H9 (cell line): Measurements from ENCODE around the gene BACH2. TPM values are rescaled to one million over a fixed set of nuclear protein-coding genes. Genes with fewer than 3 reads are reported as not detected.

ENCODE experiments used
- DNase-seq: peaks from one replicate; pipeline ENCODE4 v3.0.0-alpha.2; 2017
- H2AFZ ChIP-seq: one replicate; pipeline ENCODE4 v1.6.1; 2013; ENCODE audit warnings: mild to moderate bottlenecking, low read length, control low read depth, moderate library complexity
- H2AK5ac ChIP-seq: 2 replicates; pipeline ENCODE4 v1.6.1; 2013; ENCODE audit warnings: low read length, control low read depth, mixed read lengths; ENCODE audit not compliant: insufficient read length
- H2BK120ac ChIP-seq: one replicate; pipeline ENCODE4 v1.6.1; 2013; ENCODE audit warnings: low read depth, mild to moderate bottlenecking, low read length, control low read depth, inconsistent platforms; ENCODE audit not compliant: poor library complexity, severe bottlenecking
- H2BK12ac ChIP-seq: 2 replicates; pipeline ENCODE4 v1.6.1; 2013; ENCODE audit warnings: low read length, control low read depth, mixed read lengths, low read depth; ENCODE audit not compliant: insufficient read length
- H2BK15ac ChIP-seq: 2 replicates; pipeline ENCODE4 v1.6.1; 2013; ENCODE audit warnings: low read depth, low read length, control low read depth
- H2BK20ac ChIP-seq: one replicate; pipeline ENCODE4 v1.6.1; 2013; ENCODE audit warnings: low read depth, mild to moderate bottlenecking, low read length, control low read depth, inconsistent platforms; ENCODE audit not compliant: poor library complexity, severe bottlenecking
- H2BK5ac ChIP-seq: 2 replicates; pipeline ENCODE4 v1.6.1; 2013; ENCODE audit warnings: low read length, control low read depth, mixed read lengths; ENCODE audit not compliant: insufficient read length
- H3K14ac ChIP-seq: 2 replicates; pipeline ENCODE4 v1.6.1; 2013; ENCODE audit warnings: low read length, control low read depth; ENCODE audit not compliant: insufficient read depth
- H3K18ac ChIP-seq: 2 replicates; pipeline ENCODE4 v1.6.1; 2013; ENCODE audit warnings: low read depth, mild to moderate bottlenecking, mixed read lengths, low read length, control low read depth; ENCODE audit not compliant: insufficient read length
- H3K23ac ChIP-seq: 2 replicates; pipeline ENCODE4 v1.6.1; 2013; ENCODE audit warnings: low read length, control low read depth, mixed read lengths, low read depth; ENCODE audit not compliant: insufficient read length
- H3K23me2 ChIP-seq: 2 replicates; pipeline ENCODE4 v1.6.1; 2013; ENCODE audit warnings: low read depth, mild to moderate bottlenecking, mixed read lengths, low read length, control low read depth; ENCODE audit not compliant: insufficient read length, poor library complexity, severe bottlenecking
- H3K27ac ChIP-seq: 2 replicates; pipeline ENCODE4 v1.5.1; 2013; ENCODE audit warnings: low read length, control low read depth, mixed read lengths, low read depth; ENCODE audit not compliant: insufficient read length
- H3K27me3 ChIP-seq: 2 replicates; pipeline ENCODE4 v1.6.1; 2013; ENCODE audit warnings: low read length, control low read depth, inconsistent platforms; ENCODE audit not compliant: insufficient read depth
- H3K4ac ChIP-seq: 2 replicates; pipeline ENCODE4 v1.6.1; 2013; ENCODE audit warnings: low read depth, mild to moderate bottlenecking, control low read depth, inconsistent platforms, low read length, moderate library complexity
- H3K4me1 ChIP-seq: 2 replicates; pipeline ENCODE4 v1.6.1; 2013; ENCODE audit warnings: low read length, control low read depth, inconsistent platforms; ENCODE audit not compliant: insufficient read depth
- H3K4me2 ChIP-seq: 2 replicates; pipeline ENCODE4 v1.6.1; 2013; ENCODE audit warnings: low read length, control low read depth, mixed read lengths; ENCODE audit not compliant: insufficient read length, insufficient read depth
- H3K56ac ChIP-seq: 2 replicates; pipeline ENCODE4 v1.6.1; 2013; ENCODE audit warnings: low read depth, mild to moderate bottlenecking, mixed read lengths, low read length, control low read depth; ENCODE audit not compliant: insufficient read length
- H3K79me1 ChIP-seq: 2 replicates; pipeline ENCODE4 v1.6.1; 2013; ENCODE audit warnings: low read depth, mild to moderate bottlenecking, moderate library complexity, low read length, control low read depth, inconsistent platforms; ENCODE audit not compliant: insufficient read depth, poor library complexity, severe bottlenecking
- H3K79me2 ChIP-seq: 2 replicates; pipeline ENCODE4 v1.6.1; 2013; ENCODE audit warnings: low read length, control low read depth, inconsistent platforms; ENCODE audit not compliant: insufficient read depth
- H3K9ac ChIP-seq: 2 replicates; pipeline ENCODE4 v1.6.1; 2013; ENCODE audit warnings: low read length, control low read depth, mixed read lengths; ENCODE audit not compliant: insufficient read length; ENCODE audit errors: extremely low read depth
- H3K9me3 ChIP-seq: one replicate; pipeline ENCODE4 v1.6.1; 2013; ENCODE audit warnings: low read depth, low read length, inconsistent platforms; ENCODE audit not compliant: control insufficient read depth
- H3T11ph ChIP-seq: one replicate; pipeline ENCODE4 v1.6.1; 2013; ENCODE audit warnings: mild to moderate bottlenecking, low read length, control low read depth, inconsistent platforms
- H4K20me1 ChIP-seq: one replicate; pipeline ENCODE4 v1.6.1; 2013; ENCODE audit not compliant: control insufficient read depth, insufficient read length, insufficient read depth
- H4K5ac ChIP-seq: 2 replicates; pipeline ENCODE4 v1.6.1; 2013; ENCODE audit warnings: low read depth, mild to moderate bottlenecking, mixed read lengths, low read length, control low read depth; ENCODE audit not compliant: insufficient read length
- H4K8ac ChIP-seq: replicated peaks from 2 replicates; pipeline ENCODE4 v1.6.1; 2013; ENCODE audit warnings: low read length, control low read depth, mixed read lengths, low read depth; ENCODE audit not compliant: insufficient read length
- H4K91ac ChIP-seq: 2 replicates; pipeline ENCODE4 v1.6.1; 2013; ENCODE audit warnings: low read depth, mild to moderate bottlenecking, moderate library complexity, mixed read lengths, low read length, control low read depth; ENCODE audit not compliant: insufficient read length
- H3K27ac Mint-ChIP-seq, 3 experiments: 2 replicates in 2 of 3; 3 replicates in 1 of 3; pipeline ENCODE4 v1.8.0; 2020 to 2021; ENCODE audit warnings: mixed read lengths in 3 of 3, mild to moderate bottlenecking in 1 of 3, moderate library complexity in 1 of 3
- H3K27me3 Mint-ChIP-seq: 2 replicates; pipeline ENCODE4 v1.8.0; 2021; ENCODE audit warnings: low read depth, mild to moderate bottlenecking, moderate library complexity, mixed read lengths
- H3K36me3 Mint-ChIP-seq, 3 experiments: 2 replicates in 2 of 3; 3 replicates in 1 of 3; pipeline ENCODE4 v1.8.0; 2020 to 2021; ENCODE audit warnings: low read depth in 3 of 3, mixed read lengths in 3 of 3; ENCODE audit not compliant: insufficient read depth in 1 of 3
- H3K4me1 Mint-ChIP-seq, 2 experiments: 2 replicates each; pipeline ENCODE4 v1.8.0; 2020; ENCODE audit warnings: mixed read lengths in 2 of 2
- H3K4me3 Mint-ChIP-seq, 2 experiments: 2 replicates in 1 of 2; 3 replicates in 1 of 2; pipeline ENCODE4 v1.8.0; 2020 to 2021; ENCODE audit warnings: mild to moderate bottlenecking in 2 of 2, mixed read lengths in 2 of 2, moderate library complexity in 1 of 2
- H3K9me3 Mint-ChIP-seq, 2 experiments: 2 replicates in 1 of 2; 3 replicates in 1 of 2; pipeline ENCODE4 v1.8.0; 2020; ENCODE audit warnings: mild to moderate bottlenecking in 2 of 2, mixed read lengths in 2 of 2, moderate library complexity in 1 of 2
- WGBS: extraction: QIAGEN DNeasy Blood & Tissue Kit; methylation state at CpG from one replicate; pipeline ENCODE4 v1.1.7; 2013; ENCODE audit warnings: missing lambda C conversion rate, low lambda C conversion rate, mixed read lengths; ENCODE audit not compliant: insufficient read length; ENCODE audit errors: extremely low coverage; 5-methylcytosine and 5-hydroxymethylcytosine counted together
- total RNA-seq: library from RNA; stranded (reverse); gene quantifications from 2 replicates; pipeline ENCODE4 v1.2.1, GENCODE V29; 2021
- TF ChIP-seq, protein P1 (sequence below): fragments of 200-600 bp; sonication (generic); conservative IDR thresholded peaks from 3 replicates; pipeline ENCODE4 v1.8.0; 2021; ENCODE audit warnings: antibody characterized with exemption, mild to moderate bottlenecking

Gene BACH2
- total RNA-seq, 1 experiment from 2014 or later: 2.0 TPM

DNA sequence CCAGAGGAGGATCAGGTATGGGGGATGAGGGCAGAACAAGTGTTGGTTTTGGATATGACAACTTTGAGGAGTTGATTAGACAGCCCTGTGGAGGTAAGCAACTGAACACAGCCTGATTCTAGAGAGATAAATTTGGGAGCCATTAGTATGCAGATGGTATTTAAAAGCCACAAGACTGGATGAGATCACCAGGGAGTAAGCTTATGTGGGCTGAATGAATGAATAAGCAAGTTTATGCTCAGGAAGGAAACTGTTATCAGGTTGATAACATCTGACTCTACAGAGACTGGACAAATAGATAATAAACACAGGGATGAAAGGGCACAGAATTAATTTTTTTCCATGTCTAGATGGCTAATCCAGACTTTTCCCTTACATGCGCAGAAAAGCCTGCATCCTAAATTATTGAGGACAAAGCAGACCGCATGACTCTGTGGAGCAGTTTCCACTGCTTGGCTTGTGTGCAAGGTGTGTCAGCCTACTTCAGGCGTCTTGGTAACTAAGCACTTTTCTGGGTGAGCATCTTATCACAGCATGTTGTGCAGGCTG is 251.7 kb downstream of the BACH2 start:
- TF ChIP-seq, protein P1, sequence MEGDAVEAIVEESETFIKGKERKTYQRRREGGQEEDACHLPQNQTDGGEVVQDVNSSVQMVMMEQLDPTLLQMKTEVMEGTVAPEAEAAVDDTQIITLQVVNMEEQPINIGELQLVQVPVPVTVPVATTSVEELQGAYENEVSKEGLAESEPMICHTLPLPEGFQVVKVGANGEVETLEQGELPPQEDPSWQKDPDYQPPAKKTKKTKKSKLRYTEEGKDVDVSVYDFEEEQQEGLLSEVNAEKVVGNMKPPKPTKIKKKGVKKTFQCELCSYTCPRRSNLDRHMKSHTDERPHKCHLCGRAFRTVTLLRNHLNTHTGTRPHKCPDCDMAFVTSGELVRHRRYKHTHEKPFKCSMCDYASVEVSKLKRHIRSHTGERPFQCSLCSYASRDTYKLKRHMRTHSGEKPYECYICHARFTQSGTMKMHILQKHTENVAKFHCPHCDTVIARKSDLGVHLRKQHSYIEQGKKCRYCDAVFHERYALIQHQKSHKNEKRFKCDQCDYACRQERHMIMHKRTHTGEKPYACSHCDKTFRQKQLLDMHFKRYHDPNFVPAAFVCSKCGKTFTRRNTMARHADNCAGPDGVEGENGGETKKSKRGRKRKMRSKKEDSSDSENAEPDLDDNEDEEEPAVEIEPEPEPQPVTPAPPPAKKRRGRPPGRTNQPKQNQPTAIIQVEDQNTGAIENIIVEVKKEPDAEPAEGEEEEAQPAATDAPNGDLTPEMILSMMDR: no peak
- no peak for DNase-seq
- H3K79me1 ChIP-seq: no peaks in the 10 kb centered on the region

More for the DNA sequence above, 251.7 kb downstream of the BACH2 start:
- Histone ChIP-seq H3K27ac (no peak overlapping the region), H3K79me2 (no peaks in the 10 kb centered on the region), H3T11ph (no peak overlapping the region), H4K20me1 (peaks cover 2% of the 10 kb centered on the region), H3K27me3 (no peaks in the 10 kb centered on the region), H3K4me2 (no peak overlapping the region), H2AFZ (no peak overlapping the region), H2BK5ac (no peak overlapping the region), H3K9me3 (no peaks in the 10 kb centered on the region), H2AK5ac (no peak overlapping the region), H4K8ac (no peak overlapping the region), H3K9ac (no peak overlapping the region), H3K4ac (no peak overlapping the region), H3K56ac (no peak overlapping the region), H3K23ac (no peak overlapping the region), H4K91ac (no peak overlapping the region), H3K4me1 (peaks cover 5% of the 10 kb centered on the region; the same call in 1 of the 2 replicates), H2BK20ac (no peak overlapping the region), H3K14ac (no peak overlapping the region), H3K18ac (no peak overlapping the region), H2BK15ac (no peak overlapping the region), H3K23me2 (no peaks in the 10 kb centered on the region), H4K5ac (no peak overlapping the region), H2BK12ac (no peak overlapping the region), H2BK120ac (no peak overlapping the region)
- WGBS: no CpG with 5 or more reads among the region's 3 CpGs
- Mint-ChIP-seq H3K9me3 (no peaks in the 10 kb centered on the region), H3K4me3 (no peak overlapping the region), H3K27ac (no peak overlapping the region), H3K4me1 (no peaks in the 10 kb centered on the region), H3K27me3 (no peaks in the 10 kb centered on the region), H3K36me3 (no peaks in the 10 kb centered on the region)
